ENCODE measurements around the gene IQSEC3. TPM values are rescaled to one million over a fixed set of nuclear protein-coding genes. Genes with fewer than 3 reads are reported as not detected.

Gene IQSEC3
- total RNA-seq, 3 donors from 2014 or later (not counting 1 experiment from before 2014, with no cell fraction given), result 4.4 to 7.1 (median 5.3) TPM

GRCh38 chr12:176321-177181 is 110.0 kb downstream of the IQSEC3 start:
- ATAC-seq, result peak in 1 of 3 donors; percentile 17
- H3K27ac Mint-ChIP-seq, result peak overlapping the region in 1 of 2 donors; percentile 18

GRCh38 chr12:177336-177979 is 110.9 kb downstream of the IQSEC3 start:
- Mint-ChIP-seq H3K27ac (no peak overlapping the region), H3K4me1 (peaks cover 11 to 39% of the 10 kb centered on the region in 2 donors), H3K27me3 (ENCODE audit: low read depth in 2 of 2) (no peaks in the 10 kb centered on the region), H3K4me3 (no peak overlapping the region), H3K36me3 (no peaks in the 10 kb centered on the region), H3K9me3 (no peaks in the 10 kb centered on the region)
- H3K4me3 ChIP-seq (ENCODE audit: low read length), result no peak overlapping the region
- peaks cover 26% of the 10 kb centered on the region for H3K4me1 ChIP-seq (ENCODE audit: control insufficient read depth, insufficient read depth, low read length)
- ATAC-seq (no peak), DNase-seq (no peak)
- no peak for TF ChIP-seq CTCF (IDR thresholded peaks at IDR 0.05)
- no peaks in the 10 kb centered on the region for H3K36me3 ChIP-seq (ENCODE audit: control insufficient read depth, insufficient read depth, low read length)
- no peak overlapping the region for H3K27ac ChIP-seq (ENCODE audit: low read length)
- no peaks in the 10 kb centered on the region for H3K27me3 ChIP-seq (ENCODE audit: control insufficient read depth, insufficient read depth, low read length)
- WGBS (ENCODE audit: insufficient coverage), result 89% methylated on average over 11 of the region's 11 CpGs
- no peaks in the 10 kb centered on the region for H3K9me3 ChIP-seq (ENCODE audit: control insufficient read depth, insufficient read depth, low read length)
- intact Hi-C loops (cut with micrococcal nuclease), result no loop called here

More at GRCh38 chr12:176321-177181, 110.0 kb downstream of the IQSEC3 start:
- no peak for TF ChIP-seq CTCF (IDR thresholded peaks at IDR 0.05)
- 63% methylated on average over 16 of the region's 16 CpGs for WGBS (ENCODE audit: insufficient coverage)
- H3K36me3 ChIP-seq (ENCODE audit: control insufficient read depth, insufficient read depth, low read length), result no peaks in the 10 kb centered on the region
- H3K4me1 ChIP-seq (ENCODE audit: control insufficient read depth, insufficient read depth, low read length), result peaks cover 25% of the 10 kb centered on the region
- H3K27me3 Mint-ChIP-seq (ENCODE audit: low read depth in 2 of 2), result no peaks in the 10 kb centered on the region
- H3K4me3 ChIP-seq (ENCODE audit: low read length), result no peak overlapping the region
- H3K27ac ChIP-seq (ENCODE audit: low read length), result no peak overlapping the region
- no peak for DNase-seq
- H3K9me3 ChIP-seq (ENCODE audit: control insufficient read depth, insufficient read depth, low read length), result no peaks in the 10 kb centered on the region
- H3K4me3 Mint-ChIP-seq, result no peak overlapping the region
- H3K9me3 Mint-ChIP-seq, result no peaks in the 10 kb centered on the region
- intact Hi-C loops (cut with micrococcal nuclease), result no loop called here
- H3K4me1 Mint-ChIP-seq, result peaks cover 11 to 41% of the 10 kb centered on the region in 2 donors
- H3K36me3 Mint-ChIP-seq, result no peaks in the 10 kb centered on the region
- no peaks in the 10 kb centered on the region for H3K27me3 ChIP-seq (ENCODE audit: control insufficient read depth, insufficient read depth, low read length)

GRCh38 chr12:177980-178828 is 111.6 kb downstream of the IQSEC3 start:
- Mint-ChIP-seq H3K27me3 (ENCODE audit: low read depth in 2 of 2) (peaks cover 2 to 6% of the 10 kb centered on the region in 2 donors), H3K4me1 (peaks cover 11 to 34% of the 10 kb centered on the region in 2 donors), H3K9me3 (no peaks in the 10 kb centered on the region), H3K36me3 (no peaks in the 10 kb centered on the region), H3K27ac (peak overlapping the region in 1 of 2 donors; percentile 50), H3K4me3 (no peak overlapping the region)
- Histone ChIP-seq H3K4me1 (ENCODE audit: control insufficient read depth, insufficient read depth, low read length) (peaks cover 25% of the 10 kb centered on the region), H3K27ac (ENCODE audit: low read length) (no peak overlapping the region), H3K4me3 (ENCODE audit: low read length) (no peak overlapping the region), H3K36me3 (ENCODE audit: control insufficient read depth, insufficient read depth, low read length) (no peaks in the 10 kb centered on the region), H3K27me3 (ENCODE audit: control insufficient read depth, insufficient read depth, low read length) (no peaks in the 10 kb centered on the region), H3K9me3 (ENCODE audit: control insufficient read depth, insufficient read depth, low read length) (no peaks in the 10 kb centered on the region)
- WGBS (ENCODE audit: insufficient coverage), result 91% methylated on average over 19 of the region's 20 CpGs
- TF ChIP-seq CTCF (IDR thresholded peaks at IDR 0.05), result no peak
- ATAC-seq, result no peak
- DNase-seq, result no peak
- intact Hi-C loops (cut with micrococcal nuclease), result no loop called here

All from natural killer cell (primary cell).